ENCODE measurements around the gene TLE4.
A peak's percentile ranks its signal among the peaks of the same experiment; 100 is the strongest.

Gene TLE4

DNA sequence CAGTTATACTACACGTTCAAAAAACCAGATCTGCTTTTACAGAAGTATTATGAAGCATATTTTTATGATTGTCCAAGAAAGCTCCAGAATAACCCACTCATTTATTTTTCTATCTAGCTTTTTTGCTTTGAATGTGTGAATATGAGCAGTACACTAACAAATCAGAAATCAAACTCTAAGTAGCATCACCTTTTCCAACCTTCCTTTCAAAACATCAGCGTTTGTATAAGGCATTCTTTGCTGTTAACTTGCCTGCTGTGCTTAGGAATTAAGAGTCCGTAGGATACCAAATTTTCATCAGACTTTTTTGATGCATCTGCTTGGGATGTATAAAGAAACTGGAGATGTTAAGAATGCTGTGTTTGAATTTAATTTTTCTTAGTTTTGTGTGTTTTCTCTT, 3.8 kb downstream of the TLE4 start:
- no peak overlapping the region for H3K27ac ChIP-seq (ENCODE audit: insufficient read depth in 1 of 2, low read depth in 1 of 2, low read length in 2 of 2, poor library complexity in 1 of 2, severe bottlenecking in 2 of 2)
- no peak overlapping the region for H3K4me3 ChIP-seq (ENCODE audit: control insufficient read depth in 1 of 7, extremely low read depth in 1 of 7, insufficient read depth in 4 of 7, low read depth in 2 of 7, low read length in 6 of 7)
- DNase-seq: no peak
- H3K4me1 ChIP-seq (ENCODE audit: control extremely low read depth in 1 of 4, control insufficient read depth in 4 of 4, insufficient read depth in 4 of 4, low read length in 3 of 4): peaks cover 20 to 48% (median 25%) of the 10 kb centered on the region in 4 experiments
- CTCF ChIA-PET: interaction anchor here (1.0 kb wide), 1 partner anchor 21 kb away, joined by 3 read pairs; no protein-coding TSS in a partner anchor
- WGBS (ENCODE audit: insufficient coverage): 100% methylated on average over 2 of the region's 3 CpGs
- no peaks in the 10 kb centered on the region for H3K9me3 ChIP-seq (ENCODE audit: control extremely low read depth in 1 of 5, control insufficient read depth in 4 of 5, insufficient read depth in 2 of 5, low read depth in 1 of 5, low read length in 4 of 5)
- POLR2A ChIA-PET: no interaction called here
- H3K27me3 ChIP-seq (replicated peaks in 2 of 5; ENCODE audit: control insufficient read depth in 4 of 5, insufficient read depth in 5 of 5, low read length in 4 of 5): no peaks in the 10 kb centered on the region
- H3K36me3 ChIP-seq (ENCODE audit: control insufficient read depth in 4 of 4, insufficient read depth in 4 of 4, low read length in 3 of 4): peaks cover 2 to 5% (median 4%) of the 10 kb centered on the region in 4 experiments

DNA sequence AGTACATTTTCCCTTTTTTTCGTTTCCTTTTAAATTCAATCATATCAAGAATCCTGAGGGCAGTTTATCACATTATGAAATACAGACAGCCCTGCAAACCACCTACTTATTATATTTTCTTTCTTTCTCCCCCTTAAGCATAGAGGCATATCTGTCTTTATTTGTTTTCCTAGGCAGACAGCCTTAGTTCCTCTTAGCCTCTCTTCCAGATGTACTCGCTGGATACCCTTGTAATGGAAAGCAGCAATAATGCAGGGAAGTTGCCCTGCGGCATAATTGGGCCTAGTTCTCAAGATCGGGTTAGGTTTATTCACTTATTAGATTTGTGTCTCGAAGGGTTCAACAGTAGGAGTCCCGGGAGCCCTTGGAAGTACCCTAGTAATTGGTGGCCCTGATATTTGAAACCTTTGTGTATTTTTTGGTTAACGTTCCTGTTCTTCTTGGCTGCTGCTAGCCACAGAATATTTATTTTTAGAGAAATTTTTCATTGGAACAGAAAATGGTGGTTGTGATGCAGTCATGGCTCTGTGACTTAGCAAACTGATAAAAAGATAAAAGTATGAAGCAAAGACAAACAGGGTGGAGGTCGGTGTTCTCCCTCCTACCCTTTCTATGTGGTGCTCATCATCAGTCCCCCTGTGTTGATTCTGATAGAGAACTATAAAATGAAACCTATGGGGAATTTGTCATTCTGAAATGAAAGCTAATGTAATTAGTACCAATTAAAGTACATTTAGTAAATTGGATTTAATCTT, 6.4 kb downstream of the TLE4 start:
- Histone ChIP-seq H3K27me3 (replicated peaks in 2 of 5; ENCODE audit: control insufficient read depth in 4 of 5, insufficient read depth in 5 of 5, low read length in 4 of 5) (no peaks in the 10 kb centered on the region), H3K9me3 (ENCODE audit: control extremely low read depth in 1 of 5, control insufficient read depth in 4 of 5, insufficient read depth in 2 of 5, low read depth in 1 of 5, low read length in 4 of 5) (no peaks in the 10 kb centered on the region), H3K4me3 (ENCODE audit: control insufficient read depth in 1 of 7, extremely low read depth in 1 of 7, insufficient read depth in 4 of 7, low read depth in 2 of 7, low read length in 6 of 7) (peak overlapping the region in 3 of 7 experiments; percentile 15 to 60 (median 49)), H3K4me1 (ENCODE audit: control extremely low read depth in 1 of 4, control insufficient read depth in 4 of 4, insufficient read depth in 4 of 4, low read length in 3 of 4) (peaks cover 36 to 70% (median 44%) of the 10 kb centered on the region in 4 experiments), H3K36me3 (ENCODE audit: control insufficient read depth in 4 of 4, insufficient read depth in 4 of 4, low read length in 3 of 4) (peaks cover 2 to 5% (median 4%) of the 10 kb centered on the region in 4 experiments), H3K27ac (ENCODE audit: insufficient read depth in 1 of 2, low read depth in 1 of 2, low read length in 2 of 2, poor library complexity in 1 of 2, severe bottlenecking in 2 of 2) (no peak overlapping the region)
- ChIA-PET CTCF (interaction anchor here (1.0 kb wide), 1 partner anchor 289 kb away, joined by 3 read pairs; no protein-coding TSS in a partner anchor), POLR2A (interaction anchor here (0.7 kb wide), 1 partner anchor 355 kb away, joined by 4 read pairs; no protein-coding TSS in a partner anchor)
- WGBS (ENCODE audit: insufficient coverage): 37% methylated on average over 8 of the region's 8 CpGs
- DNase-seq: peak in 2 of 3 donors; percentile 37 to 47

DNA sequence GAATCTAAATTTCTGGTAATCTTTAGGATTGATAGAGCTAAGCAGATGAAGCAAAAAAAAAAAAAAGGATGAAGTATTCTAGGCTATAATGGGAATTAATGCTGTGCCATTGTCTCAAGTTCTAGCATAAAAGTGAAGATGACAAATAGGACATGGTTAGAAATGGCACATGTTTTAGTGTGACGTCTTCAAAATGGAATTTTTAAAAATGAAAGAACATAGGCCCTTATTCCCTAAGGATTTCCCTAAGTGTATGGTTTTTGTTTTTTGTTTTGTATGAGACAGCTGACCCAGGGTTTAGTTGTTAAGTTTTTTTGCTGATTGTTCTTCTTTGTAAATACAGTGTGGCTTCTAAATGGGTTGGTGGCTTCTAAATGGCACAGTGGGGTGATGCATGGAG, 7.1 kb downstream of the TLE4 start:
- H3K4me1 ChIP-seq (ENCODE audit: control extremely low read depth in 1 of 4, control insufficient read depth in 4 of 4, insufficient read depth in 4 of 4, low read length in 3 of 4): peaks cover 38 to 74% (median 48%) of the 10 kb centered on the region in 4 experiments
- peaks cover 2 to 5% (median 4%) of the 10 kb centered on the region in 4 experiments for H3K36me3 ChIP-seq (ENCODE audit: control insufficient read depth in 4 of 4, insufficient read depth in 4 of 4, low read length in 3 of 4)
- no peak for DNase-seq
- H3K9me3 ChIP-seq (ENCODE audit: control extremely low read depth in 1 of 5, control insufficient read depth in 4 of 5, insufficient read depth in 2 of 5, low read depth in 1 of 5, low read length in 4 of 5): no peaks in the 10 kb centered on the region
- POLR2A ChIA-PET: no interaction called here
- CTCF ChIA-PET: interaction anchor here (1.0 kb wide), 1 partner anchor 289 kb away, joined by 3 read pairs; no protein-coding TSS in a partner anchor
- H3K27ac ChIP-seq (ENCODE audit: insufficient read depth in 1 of 2, low read depth in 1 of 2, low read length in 2 of 2, poor library complexity in 1 of 2, severe bottlenecking in 2 of 2): no peak overlapping the region
- H3K4me3 ChIP-seq (ENCODE audit: control insufficient read depth in 1 of 7, extremely low read depth in 1 of 7, insufficient read depth in 4 of 7, low read depth in 2 of 7, low read length in 6 of 7): peak overlapping the region in 1 of 7 experiments; percentile 60
- 83% methylated on average over 1 of the region's 1 CpG for WGBS (ENCODE audit: insufficient coverage)
- H3K27me3 ChIP-seq (replicated peaks in 2 of 5; ENCODE audit: control insufficient read depth in 4 of 5, insufficient read depth in 5 of 5, low read length in 4 of 5): no peaks in the 10 kb centered on the region

DNA sequence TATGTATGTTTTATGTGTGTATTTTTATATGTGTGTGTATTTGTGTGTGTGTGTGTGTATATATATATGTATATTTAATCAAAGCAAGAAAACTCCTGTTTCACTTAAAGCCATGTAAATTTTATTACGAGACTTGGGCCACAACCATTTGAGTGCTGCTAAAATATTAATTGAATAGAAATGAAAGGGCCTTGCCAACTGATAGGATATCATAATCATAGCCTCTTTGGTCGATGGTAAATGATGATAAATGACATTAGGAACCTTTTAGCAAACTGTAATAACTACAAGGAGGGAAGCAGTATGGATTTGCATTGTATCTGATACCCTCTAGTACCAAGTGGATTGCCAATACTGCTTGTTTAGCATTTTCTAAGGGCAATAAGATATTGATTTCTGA, 7.9 kb downstream of the TLE4 start:
- H3K9me3 ChIP-seq (ENCODE audit: control extremely low read depth in 1 of 5, control insufficient read depth in 4 of 5, insufficient read depth in 2 of 5, low read depth in 1 of 5, low read length in 4 of 5): no peaks in the 10 kb centered on the region
- POLR2A ChIA-PET: no interaction called here
- H3K27me3 ChIP-seq (replicated peaks in 2 of 5; ENCODE audit: control insufficient read depth in 4 of 5, insufficient read depth in 5 of 5, low read length in 4 of 5): no peaks in the 10 kb centered on the region
- peaks cover 2 to 5% (median 4%) of the 10 kb centered on the region in 4 experiments for H3K36me3 ChIP-seq (ENCODE audit: control insufficient read depth in 4 of 4, insufficient read depth in 4 of 4, low read length in 3 of 4)
- WGBS (ENCODE audit: insufficient coverage): 100% methylated on average over 1 of the region's 2 CpGs
- peaks cover 38 to 75% (median 48%) of the 10 kb centered on the region in 4 experiments for H3K4me1 ChIP-seq (ENCODE audit: control extremely low read depth in 1 of 4, control insufficient read depth in 4 of 4, insufficient read depth in 4 of 4, low read length in 3 of 4)
- no peak overlapping the region for H3K4me3 ChIP-seq (ENCODE audit: control insufficient read depth in 1 of 7, extremely low read depth in 1 of 7, insufficient read depth in 4 of 7, low read depth in 2 of 7, low read length in 6 of 7)
- H3K27ac ChIP-seq (ENCODE audit: insufficient read depth in 1 of 2, low read depth in 1 of 2, low read length in 2 of 2, poor library complexity in 1 of 2, severe bottlenecking in 2 of 2): no peak overlapping the region
- CTCF ChIA-PET: interaction anchor here (1.0 kb wide), 1 partner anchor 288 kb away, joined by 3 read pairs; no protein-coding TSS in a partner anchor
- DNase-seq: no peak

DNA sequence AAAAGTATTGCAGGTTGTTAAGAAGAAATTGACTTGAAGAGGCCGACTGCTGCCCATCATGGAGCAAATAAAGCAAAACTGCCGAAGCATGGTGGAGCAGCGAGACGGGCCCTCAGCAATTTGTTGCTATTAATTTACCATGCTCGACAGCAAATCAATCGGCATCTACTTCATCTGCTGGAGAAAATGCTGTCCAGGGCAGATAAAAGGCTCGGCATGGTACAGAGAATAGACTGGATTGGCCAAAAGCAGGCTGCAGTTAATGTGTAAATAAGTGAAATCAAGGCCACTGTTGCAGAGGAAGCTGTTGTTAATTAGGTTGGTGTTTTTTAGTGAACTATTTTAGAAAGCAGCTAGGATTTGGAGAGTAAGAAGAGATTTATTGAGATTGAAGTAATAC, 8.3 kb downstream of the TLE4 start:
- Histone ChIP-seq H3K27me3 (replicated peaks in 2 of 5; ENCODE audit: control insufficient read depth in 4 of 5, insufficient read depth in 5 of 5, low read length in 4 of 5) (no peaks in the 10 kb centered on the region), H3K9me3 (ENCODE audit: control extremely low read depth in 1 of 5, control insufficient read depth in 4 of 5, insufficient read depth in 2 of 5, low read depth in 1 of 5, low read length in 4 of 5) (no peaks in the 10 kb centered on the region), H3K27ac (ENCODE audit: insufficient read depth in 1 of 2, low read depth in 1 of 2, low read length in 2 of 2, poor library complexity in 1 of 2, severe bottlenecking in 2 of 2) (no peak overlapping the region), H3K36me3 (ENCODE audit: control insufficient read depth in 4 of 4, insufficient read depth in 4 of 4, low read length in 3 of 4) (peaks cover under 1 to 5% (median 4%) of the 10 kb centered on the region in 4 experiments), H3K4me1 (ENCODE audit: control extremely low read depth in 1 of 4, control insufficient read depth in 4 of 4, insufficient read depth in 4 of 4, low read length in 3 of 4) (peaks cover 38 to 75% (median 48%) of the 10 kb centered on the region in 4 experiments), H3K4me3 (ENCODE audit: control insufficient read depth in 1 of 7, extremely low read depth in 1 of 7, insufficient read depth in 4 of 7, low read depth in 2 of 7, low read length in 6 of 7) (no peak overlapping the region)
- ChIA-PET CTCF (interaction anchor here (0.8 kb wide), 1 partner anchor 300 kb away, joined by 3 read pairs; no protein-coding TSS in a partner anchor), POLR2A (no interaction called here)
- no peak for DNase-seq
- WGBS (ENCODE audit: insufficient coverage): 96% methylated on average over 7 of the region's 7 CpGs

DNA sequence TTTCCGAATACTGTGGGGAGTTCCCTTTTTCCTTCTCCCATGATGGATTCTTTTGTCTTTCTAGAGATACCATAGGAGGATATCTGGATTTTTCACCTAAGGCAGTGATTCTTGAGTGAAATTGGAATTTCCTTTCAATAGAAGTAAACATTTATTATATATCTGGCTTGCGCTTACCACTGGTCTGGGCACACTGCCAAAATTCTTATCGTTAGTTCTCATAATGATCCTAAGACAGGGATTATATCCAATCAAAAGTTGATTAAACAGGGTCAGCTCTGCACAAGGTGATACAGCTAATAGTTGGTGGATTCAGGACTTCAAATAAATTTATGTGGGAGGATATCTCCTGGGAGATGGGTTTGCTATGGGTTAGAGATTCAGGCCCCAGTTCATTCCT, 9.6 kb downstream of the TLE4 start:
- Histone ChIP-seq H3K36me3 (ENCODE audit: control insufficient read depth in 4 of 4, insufficient read depth in 4 of 4, low read length in 3 of 4) (peaks cover 0 to 4% (median 0%) of the 10 kb centered on the region in 4 experiments), H3K4me3 (ENCODE audit: control insufficient read depth in 1 of 7, extremely low read depth in 1 of 7, insufficient read depth in 4 of 7, low read depth in 2 of 7, low read length in 6 of 7) (peak overlapping the region in 2 of 7 experiments; percentile 2 to 55), H3K9me3 (ENCODE audit: control extremely low read depth in 1 of 5, control insufficient read depth in 4 of 5, insufficient read depth in 2 of 5, low read depth in 1 of 5, low read length in 4 of 5) (no peaks in the 10 kb centered on the region), H3K27ac (ENCODE audit: insufficient read depth in 1 of 2, low read depth in 1 of 2, low read length in 2 of 2, poor library complexity in 1 of 2, severe bottlenecking in 2 of 2) (peak overlapping the region in 1 of 2 experiments; percentile 55), H3K4me1 (ENCODE audit: control extremely low read depth in 1 of 4, control insufficient read depth in 4 of 4, insufficient read depth in 4 of 4, low read length in 3 of 4) (peaks cover 38 to 73% (median 49%) of the 10 kb centered on the region in 4 experiments), H3K27me3 (replicated peaks in 2 of 5; ENCODE audit: control insufficient read depth in 4 of 5, insufficient read depth in 5 of 5, low read length in 4 of 5) (no peaks in the 10 kb centered on the region)
- 20% methylated on average over 1 of the region's 3 CpGs for WGBS (ENCODE audit: insufficient coverage)
- ChIA-PET CTCF (interaction anchor here (1.7 kb wide), 1 partner anchor 9 kb away, joined by 5 read pairs; no protein-coding TSS in a partner anchor), POLR2A (interaction anchor here (2.1 kb wide), 1 partner anchor 10 kb away, joined by 16 read pairs; the partner anchor contains the start of gene TLE4)
- DNase-seq: peak; percentile 59 to 75 (median 70)
